Prostate gland (tissue), 2 donors: ENCODE results near the gene CLSTN1. TPM values are rescaled to one million over a fixed set of nuclear protein-coding genes. Genes with fewer than 3 reads are reported as not detected.

ENCODE experiments used
- DNase-seq: peaks from one replicate; pipeline ENCODE4 v3.0.0-alpha.2; 2019; ENCODE audit warnings: low spot score
- H3K27ac ChIP-seq, 2 donors: fragments of 200-600 bp; sonication (generic); 2 replicates each; pipeline ENCODE4 v1.5.1; 2017 to 2019
- H3K27me3 ChIP-seq: fragments of 200-600 bp; sonication (generic); replicated peaks from 2 replicates; pipeline ENCODE4 v1.5.1; 2019; ENCODE audit not compliant: insufficient read depth
- H3K36me3 ChIP-seq, 2 donors: fragments of 200-600 bp; sonication (generic); 1 replicate in 1 of 2; 2 replicates in 1 of 2; pipeline versions ENCODE4 v1.5.1 to v1.8.1; 2017 to 2019
- H3K4me1 ChIP-seq: fragments of 200-600 bp; sonication (generic); replicated peaks from 2 replicates; pipeline ENCODE4 v1.5.1; 2019
- H3K4me3 ChIP-seq, 2 donors: fragments of 200-600 bp; sonication (generic); 2 replicates each; pipeline ENCODE4 v1.5.1; 2017 to 2019
- H3K9me3 ChIP-seq: fragments of 200-600 bp; sonication (generic); 2 replicates; pipeline ENCODE4 v1.5.1; 2017
- POLR2A ChIP-seq: fragments of 450-650 bp; IDR thresholded peaks from one replicate; pipeline ENCODE4 v1.6.1; 2016; ENCODE audit warnings: antibody characterized with exemption, mild to moderate bottlenecking
- POLR2AphosphoS5 ChIP-seq: sonication (generic); formaldehyde crosslinking; IDR thresholded peaks from one replicate; pipeline ENCODE4 v1.6.1; 2017; ENCODE audit warnings: antibody characterized with exemption
- WGBS: methylation state at CpG from one replicate; pipeline ENCODE4 v1.1.5; 2018; 5-methylcytosine and 5-hydroxymethylcytosine counted together
- intact Hi-C: fragments of 100-400 bp; cut with DNase I; formaldehyde crosslinking; loops from one replicate; pipeline ENCODE4 v1.14.2; 2022
- total RNA-seq, 2 donors: library from RNA; depleted of rRNA; stranded (reverse); fragments of >200 nt; gene quantifications; one replicate each; pipeline ENCODE4 v1.1.0, GENCODE V29; 2016
- TF ChIP-seq, protein P1 (sequence below), 4 experiments: fragments of 200-600 bp in 2 of 4; fragments of 450-650 bp in 2 of 4; sonication (generic) in 2 of 4; IDR thresholded peaks; 1 replicate in 3 of 4; 2 replicates in 1 of 4; pipeline ENCODE4 v1.5.1; 2016 to 2019; ENCODE audit warnings: antibody characterized with exemption in 4 of 4, mild to moderate bottlenecking in 2 of 4, moderate library complexity in 2 of 4

CLSTN1 gene
- total RNA-seq, 2 donors from 2014 or later: 133 to 230 TPM

- intact Hi-C loops: no loop called here
- WGBS: 97% methylated on average over 2 of the region's 2 CpGs
- no peaks in the 10 kb centered on the region for H3K36me3 ChIP-seq
These were observed 23.5 kb upstream of the CLSTN1 start for GRCh38 chr1:9847269-9847668.

GRCh38 chr1:9846611-9847171 is 22.9 kb upstream of the CLSTN1 start:
- WGBS: 75% methylated on average over 15 of the region's 17 CpGs
- no peak for TF ChIP-seq POLR2A
- TF ChIP-seq, protein P1, sequence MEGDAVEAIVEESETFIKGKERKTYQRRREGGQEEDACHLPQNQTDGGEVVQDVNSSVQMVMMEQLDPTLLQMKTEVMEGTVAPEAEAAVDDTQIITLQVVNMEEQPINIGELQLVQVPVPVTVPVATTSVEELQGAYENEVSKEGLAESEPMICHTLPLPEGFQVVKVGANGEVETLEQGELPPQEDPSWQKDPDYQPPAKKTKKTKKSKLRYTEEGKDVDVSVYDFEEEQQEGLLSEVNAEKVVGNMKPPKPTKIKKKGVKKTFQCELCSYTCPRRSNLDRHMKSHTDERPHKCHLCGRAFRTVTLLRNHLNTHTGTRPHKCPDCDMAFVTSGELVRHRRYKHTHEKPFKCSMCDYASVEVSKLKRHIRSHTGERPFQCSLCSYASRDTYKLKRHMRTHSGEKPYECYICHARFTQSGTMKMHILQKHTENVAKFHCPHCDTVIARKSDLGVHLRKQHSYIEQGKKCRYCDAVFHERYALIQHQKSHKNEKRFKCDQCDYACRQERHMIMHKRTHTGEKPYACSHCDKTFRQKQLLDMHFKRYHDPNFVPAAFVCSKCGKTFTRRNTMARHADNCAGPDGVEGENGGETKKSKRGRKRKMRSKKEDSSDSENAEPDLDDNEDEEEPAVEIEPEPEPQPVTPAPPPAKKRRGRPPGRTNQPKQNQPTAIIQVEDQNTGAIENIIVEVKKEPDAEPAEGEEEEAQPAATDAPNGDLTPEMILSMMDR (IDR thresholded peaks at IDR 0.05): no peak
- TF ChIP-seq POLR2AphosphoS5: no peak
- Histone ChIP-seq H3K36me3 (no peaks in the 10 kb centered on the region), H3K27me3 (no peaks in the 10 kb centered on the region), H3K9me3 (no peaks in the 10 kb centered on the region), H3K27ac (peak overlapping the region; percentile 26 to 33), H3K4me3 (no peak overlapping the region), H3K4me1 (peaks cover 15% of the 10 kb centered on the region)
- intact Hi-C loops: no loop called here
- DNase-seq: no peak

More at GRCh38 chr1:9847269-9847668, 23.5 kb upstream of the CLSTN1 start:
- Histone ChIP-seq H3K27me3 (no peaks in the 10 kb centered on the region), H3K27ac (peak overlapping the region in 1 of 2 donors; percentile 59), H3K4me3 (no peak overlapping the region), H3K4me1 (peaks cover 15% of the 10 kb centered on the region), H3K9me3 (no peaks in the 10 kb centered on the region)
- TF ChIP-seq POLR2AphosphoS5 (no peak), POLR2A (no peak)
- TF ChIP-seq, protein P1 (IDR thresholded peaks at IDR 0.05): no peak
- no peak for DNase-seq

- WGBS: 66% methylated on average over 9 of the region's 9 CpGs
- intact Hi-C loops: no loop called here
- Histone ChIP-seq H3K27me3 (no peaks in the 10 kb centered on the region), H3K27ac (peak overlapping the region; percentile 26 to 33), H3K36me3 (no peaks in the 10 kb centered on the region), H3K4me1 (peaks cover 15% of the 10 kb centered on the region), H3K4me3 (no peak overlapping the region), H3K9me3 (no peaks in the 10 kb centered on the region)
- no peak for TF ChIP-seq POLR2AphosphoS5
- TF ChIP-seq, protein P1 (IDR thresholded peaks at IDR 0.05): no peak
- no peak for TF ChIP-seq POLR2A
- DNase-seq: no peak
These were observed 22.1 kb upstream of the CLSTN1 start for GRCh38 chr1:9845914-9846313.

DNA sequence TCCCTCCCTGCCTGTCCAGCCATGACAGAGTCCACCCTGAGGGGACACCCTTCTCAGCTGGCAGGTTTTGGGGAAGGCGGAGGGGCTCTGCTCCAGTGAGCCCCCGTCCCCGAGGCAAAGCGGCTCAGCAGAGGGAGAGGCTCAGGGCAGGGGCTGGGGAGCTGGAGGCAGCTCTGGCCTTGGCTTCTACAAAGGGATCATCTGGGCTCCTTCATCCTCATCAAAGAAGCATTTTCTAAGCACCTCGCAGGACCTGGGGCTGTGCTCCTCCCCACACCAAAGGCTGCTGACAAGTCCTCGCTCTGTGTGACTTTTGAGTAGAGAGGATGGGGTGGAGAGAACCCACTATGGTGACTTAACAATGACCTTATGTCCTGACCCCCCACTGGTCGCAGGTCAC is 21.0 kb upstream of the CLSTN1 start:
- intact Hi-C loops: no loop called here
- TF ChIP-seq POLR2A: no peak
- TF ChIP-seq, protein P1 (IDR thresholded peaks at IDR 0.05): no peak
- WGBS: 81% methylated on average over 7 of the region's 7 CpGs

GRCh38 chr1:9844106-9844505 is 20.3 kb upstream of the CLSTN1 start:
- Histone ChIP-seq H3K27ac (peak overlapping the region; percentile 82 to 91), H3K4me3 (no peak overlapping the region), H3K9me3 (no peaks in the 10 kb centered on the region), H3K27me3 (no peaks in the 10 kb centered on the region), H3K36me3 (no peaks in the 10 kb centered on the region), H3K4me1 (peaks cover 15% of the 10 kb centered on the region)
- intact Hi-C loops: no loop called here
- WGBS: 8% methylated on average over 12 of the region's 12 CpGs
- DNase-seq: no peak
- TF ChIP-seq, protein P1 (IDR thresholded peaks at IDR 0.05): no peak
- TF ChIP-seq POLR2A (no peak), POLR2AphosphoS5 (no peak)

More for the DNA sequence above, 21.0 kb upstream of the CLSTN1 start:
- Histone ChIP-seq H3K27ac (peak overlapping the region; percentile 82 to 91), H3K27me3 (no peaks in the 10 kb centered on the region), H3K9me3 (no peaks in the 10 kb centered on the region), H3K4me1 (peaks cover 15% of the 10 kb centered on the region), H3K4me3 (no peak overlapping the region), H3K36me3 (no peaks in the 10 kb centered on the region)
- DNase-seq: no peak
